SU-DHL-6 (cell line): ENCODE results near the gene TXLNB.

Source experiments
- CTCF ChIP-seq: fragments of 200-600 bp; sonication (generic); IDR thresholded peaks from one replicate; pipeline ENCODE4 v1.5.1; 2017; ENCODE audit warnings: antibody characterized with exemption, mild to moderate bottlenecking, low read length, moderate library complexity; ENCODE audit not compliant: insufficient read depth, poor library complexity, severe bottlenecking
- EZH2phosphoT487 ChIP-seq: fragments of 200-600 bp; sonication (generic), shearing (Covaris generic); conservative IDR thresholded peaks from 2 replicates; pipeline ENCODE4 v1.6.1; 2018; ENCODE audit warnings: mild to moderate bottlenecking, antibody characterized with exemption, low read length, moderate library complexity, mixed read lengths

- no peak for TF ChIP-seq CTCF
- no peak for TF ChIP-seq EZH2phosphoT487
Measured at GRCh38 chr6:139296927-139297326, 5.1 kb upstream of the TXLNB start.
